ENCODE results near the gene BMERB1. TPM values are rescaled to one million over a fixed set of nuclear protein-coding genes. Genes with fewer than 3 reads are reported as not detected.

Gene BMERB1
- total RNA-seq, 4 donors from 2014 or later = 75.6 to 103 (median 92.9) TPM

GRCh38 chr16:15597822-15598647 is 163.6 kb downstream of the BMERB1 start:
- no peak overlapping the region for H3K27ac ChIP-seq (replicated peaks in 1 of 4)
- TF ChIP-seq POLR2A (IDR thresholded peaks at IDR 0.05; ENCODE audit: low read depth) (no peak), EP300 (IDR thresholded peaks at IDR 0.05) (no peak), CTCF (IDR thresholded peaks at IDR 0.05) (no peak), POLR2AphosphoS5 (IDR thresholded peaks at IDR 0.05) (no peak)
- DNase-seq (ENCODE audit: extremely low spot score) = no peak
- WGBS = 92% methylated on average over 6 of the region's 15 CpGs
- peaks cover 0 to 8% (median 0%) of the 10 kb centered on the region in 4 donors for H3K4me1 ChIP-seq
- H3K4me3 ChIP-seq = no peak overlapping the region
- intact Hi-C loops (cut with DNase I) = no loop called here
- no peaks in the 10 kb centered on the region for H3K27me3 ChIP-seq
- H3K9me3 ChIP-seq = no peaks in the 10 kb centered on the region
- H3K36me3 ChIP-seq = peaks cover 49 to 100% (median 85%) of the 10 kb centered on the region in 4 donors

- 96% methylated on average over 17 of the region's 17 CpGs for WGBS
These were observed 164.3 kb downstream of the BMERB1 start for GRCh38 chr16:15598648-15599190.

GRCh38 chr16:15599303-15600070 is 165.1 kb downstream of the BMERB1 start:
- Histone ChIP-seq H3K27me3 (no peaks in the 10 kb centered on the region), H3K36me3 (peaks cover 61 to 100% (median 96%) of the 10 kb centered on the region in 4 donors), H3K27ac (replicated peaks in 1 of 4) (no peak overlapping the region), H3K4me3 (no peak overlapping the region), H3K9me3 (no peaks in the 10 kb centered on the region), H3K4me1 (peaks cover 0 to 8% (median 0%) of the 10 kb centered on the region in 4 donors)
- TF ChIP-seq EP300 (IDR thresholded peaks at IDR 0.05) = no peak
- TF ChIP-seq POLR2AphosphoS5 (IDR thresholded peaks at IDR 0.05) = no peak
- TF ChIP-seq CTCF (IDR thresholded peaks at IDR 0.05) = no peak
- no peak for TF ChIP-seq POLR2A (IDR thresholded peaks at IDR 0.05; ENCODE audit: low read depth)
- DNase-seq (ENCODE audit: extremely low spot score) = no peak
- intact Hi-C loops (cut with DNase I) = no loop called here
- WGBS = 93% methylated on average over 21 of the region's 21 CpGs

More at GRCh38 chr16:15598648-15599190, 164.3 kb downstream of the BMERB1 start:
- no peak overlapping the region for H3K27ac ChIP-seq (replicated peaks in 1 of 4)
- peaks cover 0 to 8% (median 0%) of the 10 kb centered on the region in 4 donors for H3K4me1 ChIP-seq
- H3K4me3 ChIP-seq = no peak overlapping the region
- intact Hi-C loops (cut with DNase I) = no loop called here
- H3K36me3 ChIP-seq = peaks cover 56 to 100% (median 91%) of the 10 kb centered on the region in 4 donors
- DNase-seq (ENCODE audit: extremely low spot score) = no peak
- H3K9me3 ChIP-seq = no peaks in the 10 kb centered on the region
- TF ChIP-seq POLR2AphosphoS5 (IDR thresholded peaks at IDR 0.05) (no peak), CTCF (IDR thresholded peaks at IDR 0.05) (no peak), POLR2A (IDR thresholded peaks at IDR 0.05; ENCODE audit: low read depth) (no peak), EP300 (IDR thresholded peaks at IDR 0.05) (no peak)
- H3K27me3 ChIP-seq = no peaks in the 10 kb centered on the region

- TF ChIP-seq EP300 (IDR thresholded peaks at IDR 0.05) (no peak), CTCF (IDR thresholded peaks at IDR 0.05) (no peak), POLR2A (IDR thresholded peaks at IDR 0.05; ENCODE audit: low read depth) (no peak), POLR2AphosphoS5 (IDR thresholded peaks at IDR 0.05) (no peak)
- DNase-seq (ENCODE audit: extremely low spot score) = no peak
- no peaks in the 10 kb centered on the region for H3K9me3 ChIP-seq
- no peak overlapping the region for H3K27ac ChIP-seq (replicated peaks in 1 of 4)
- peaks cover 70 to 100% (median 98%) of the 10 kb centered on the region in 4 donors for H3K36me3 ChIP-seq
- peaks cover 0 to 8% (median 0%) of the 10 kb centered on the region in 4 donors for H3K4me1 ChIP-seq
- 76% methylated on average over 9 of the region's 9 CpGs for WGBS
- intact Hi-C loops (cut with DNase I) = no loop called here
- no peaks in the 10 kb centered on the region for H3K27me3 ChIP-seq
- no peak overlapping the region for H3K4me3 ChIP-seq
These were observed 167.0 kb downstream of the BMERB1 start for GRCh38 chr16:15601212-15601879.
